H1 (cell line): ENCODE data around the gene CCDC116. TPM values are rescaled to one million over a fixed set of nuclear protein-coding genes. Genes with fewer than 3 reads are reported as not detected.

Experiments used
- CTCF ChIA-PET: fragments of 300-600 bp; sonication (Branson Sonifier 250); formaldehyde crosslinking; loops from one replicate; lab custom pipeline; 2021; ENCODE audit not compliant: partially characterized antibody; lab: Charles Lee
- POLR2A ChIA-PET: fragments of 300-600 bp; sonication (Branson Sonifier 250); formaldehyde crosslinking; loops from one replicate; lab custom pipeline; 2021; ENCODE audit warnings: inconsistent platforms; ENCODE audit not compliant: partially characterized antibody; lab: Charles Lee
- DNase-seq, 2 experiments: peaks; one replicate each; pipeline versions ENCODE4 v3.0.0 to v3.0.0-alpha.2; 2010 to 2022; ENCODE audit warnings: low spot score in 2 of 2, low read depth in 1 of 2, mixed read lengths in 1 of 2
- FAIRE-seq: peaks from 2 replicates; lab custom pipeline; 2011; peaks lifted over from hg19 to GRCh38; lab: Jason Lieb, UNC
- H2AFZ ChIP-seq: 2 replicates; pipeline ENCODE4 v1.8.1; 2012; ENCODE audit warnings: low read length, inconsistent platforms
- H2AK5ac ChIP-seq: 2 replicates; pipeline ENCODE4 v1.6.1; 2013; ENCODE audit warnings: low read depth, low read length
- H2BK120ac ChIP-seq: replicated peaks from 2 replicates; pipeline ENCODE3; 2013; ENCODE audit warnings: low read depth, low read length, inconsistent platforms
- H2BK12ac ChIP-seq: 2 replicates; pipeline ENCODE4 v1.6.1; 2013; ENCODE audit warnings: low read depth, low read length
- H2BK15ac ChIP-seq: 2 replicates; pipeline ENCODE4 v1.6.1; 2013; ENCODE audit warnings: low read length
- H2BK20ac ChIP-seq: 2 replicates; pipeline ENCODE4 v1.6.1; 2013; ENCODE audit warnings: low read length
- H2BK5ac ChIP-seq: 2 replicates; pipeline ENCODE4 v1.6.1; 2013; ENCODE audit warnings: low read depth, low read length
- H3K14ac ChIP-seq: 2 replicates; pipeline ENCODE4 v1.6.1; 2013; ENCODE audit warnings: inconsistent platforms; ENCODE audit not compliant: insufficient read length
- H3K18ac ChIP-seq: 2 replicates; pipeline ENCODE4 v1.6.1; 2013; ENCODE audit warnings: low read length; ENCODE audit errors: extremely low read depth
- H3K23ac ChIP-seq: 2 replicates; pipeline ENCODE4 v1.6.1; 2013; ENCODE audit warnings: inconsistent platforms; ENCODE audit not compliant: insufficient read length
- H3K23me2 ChIP-seq: 2 replicates; pipeline ENCODE4 v1.6.1; 2013; ENCODE audit warnings: low read depth, low read length
- H3K27ac ChIP-seq: 2 replicates; pipeline ENCODE4 v1.6.1; 2011; ENCODE audit warnings: low read depth, low read length, inconsistent platforms
- H3K27me3 ChIP-seq, 4 experiments: replicated peaks in 1 of 4; 1 replicate in 1 of 4; 2 replicates in 3 of 4; pipeline versions ENCODE4 v1.6.1 to v1.8.1; 2011 to 2013; ENCODE audit warnings: low read length in 3 of 4, mild to moderate bottlenecking in 3 of 4, inconsistent platforms in 2 of 4, mixed read lengths in 2 of 4, moderate library complexity in 1 of 4; ENCODE audit not compliant: control insufficient read depth in 3 of 4, insufficient read depth in 3 of 4; ENCODE audit errors: extremely low read depth in 1 of 4
- H3K36me3 ChIP-seq, 4 experiments: 2 replicates each; pipeline versions ENCODE4 v1.6.1 to v1.8.1; 2011 to 2013; ENCODE audit warnings: mild to moderate bottlenecking in 4 of 4, low read length in 3 of 4, moderate library complexity in 2 of 4, control low read depth in 1 of 4, inconsistent platforms in 1 of 4; ENCODE audit not compliant: insufficient read depth in 4 of 4, control insufficient read depth in 2 of 4
- H3K4ac ChIP-seq: replicated peaks from 2 replicates; pipeline ENCODE3; 2013; ENCODE audit warnings: low read length, low read depth, mixed read lengths, inconsistent platforms; ENCODE audit not compliant: insufficient read length
- H3K4me1 ChIP-seq, 4 experiments: replicated peaks in 1 of 4; 1 replicate in 1 of 4; 2 replicates in 3 of 4; pipeline versions ENCODE4 v1.6.1 to v1.8.1; 2011 to 2013; ENCODE audit warnings: low read length in 3 of 4, inconsistent platforms in 2 of 4, mixed read lengths in 1 of 4; ENCODE audit not compliant: insufficient read depth in 4 of 4, control insufficient read depth in 3 of 4
- H3K4me2 ChIP-seq, 2 experiments: 2 replicates each; pipeline versions ENCODE4 v1.6.1 to v1.8.1; 2011 to 2013; ENCODE audit warnings: low read depth in 2 of 2, low read length in 2 of 2, control low read depth in 1 of 2, inconsistent platforms in 1 of 2, mild to moderate bottlenecking in 1 of 2; ENCODE audit not compliant: insufficient read depth in 1 of 2
- H3K4me3 ChIP-seq, 4 experiments: fragments of 200-600, 300-600 bp in 1 of 4; sonication (generic), shearing (Covaris generic), sonication (Bioruptor Twin) in 1 of 4; 2 replicates each; pipeline versions ENCODE4 v1.5.1 to v1.8.1; 2011 to 2016; ENCODE audit warnings: low read length in 4 of 4, low read depth in 3 of 4, control low read depth in 2 of 4, inconsistent platforms in 2 of 4, mild to moderate bottlenecking in 2 of 4, mixed read lengths in 1 of 4, moderate library complexity in 1 of 4; ENCODE audit not compliant: insufficient read depth in 2 of 4; ENCODE audit errors: extremely low read depth in 1 of 4
- H3K56ac ChIP-seq: replicated peaks from 2 replicates; pipeline ENCODE3; 2013; ENCODE audit warnings: low read depth, mild to moderate bottlenecking, mixed read lengths, low read length, inconsistent platforms; ENCODE audit not compliant: insufficient read length
- H3K79me1 ChIP-seq: 2 replicates; pipeline ENCODE4 v1.6.1; 2013; ENCODE audit warnings: low read depth, low read length, control low read depth
- H3K79me2 ChIP-seq, 2 experiments: 2 replicates each; pipeline versions ENCODE4 v1.6.1 to v1.8.1; 2012 to 2013; ENCODE audit warnings: low read length in 2 of 2, mild to moderate bottlenecking in 2 of 2, inconsistent platforms in 1 of 2; ENCODE audit not compliant: insufficient read depth in 2 of 2, control insufficient read depth in 1 of 2
- H3K9ac ChIP-seq, 4 experiments: replicated peaks in 1 of 4; 1 replicate in 1 of 4; 2 replicates in 3 of 4; pipeline versions ENCODE4 v1.6.1 to v1.8.1; 2011 to 2013; ENCODE audit warnings: low read depth in 3 of 4, low read length in 3 of 4, control low read depth in 2 of 4, mild to moderate bottlenecking in 2 of 4, moderate library complexity in 2 of 4, inconsistent platforms in 1 of 4; ENCODE audit errors: extremely low read depth in 1 of 4
- H3K9me3 ChIP-seq, 2 experiments: 2 replicates each; pipeline versions ENCODE4 v1.6.1 to v1.8.1; 2012 to 2013; ENCODE audit warnings: mild to moderate bottlenecking in 2 of 2, moderate library complexity in 2 of 2, control low read depth in 1 of 2, inconsistent platforms in 1 of 2, low read depth in 1 of 2, low read length in 1 of 2, mixed read lengths in 1 of 2; ENCODE audit not compliant: insufficient read depth in 2 of 2
- H4K20me1 ChIP-seq, 2 experiments: replicated peaks in 1 of 2; 2 replicates each; pipeline versions ENCODE3 to v1.8.1; 2011 to 2013; ENCODE audit warnings: inconsistent platforms in 2 of 2, low read length in 2 of 2, mild to moderate bottlenecking in 1 of 2; ENCODE audit not compliant: insufficient read depth in 2 of 2, control insufficient read depth in 1 of 2
- H4K5ac ChIP-seq: 2 replicates; pipeline ENCODE4 v1.6.1; 2013; ENCODE audit warnings: low read length, low read depth, mixed read lengths, inconsistent platforms; ENCODE audit not compliant: insufficient read length
- H4K8ac ChIP-seq: 2 replicates; pipeline ENCODE4 v1.8.0; 2013; ENCODE audit warnings: mild to moderate bottlenecking, moderate library complexity, low read length, inconsistent platforms; ENCODE audit not compliant: insufficient read depth; ENCODE audit errors: extremely low read depth
- H4K91ac ChIP-seq: replicated peaks from 2 replicates; pipeline ENCODE3; 2013; ENCODE audit warnings: low read length, mixed read lengths, inconsistent platforms; ENCODE audit not compliant: insufficient read length
- ASH2L ChIP-seq: fragments of 200-600, 300-600 bp; sonication (generic); IDR thresholded peaks from one replicate; pipeline ENCODE4 v1.7.1; 2017; ENCODE audit warnings: low read length
- BCL11A ChIP-seq, 2 experiments: IDR thresholded peaks; one replicate each; pipeline ENCODE4 v1.6.1; 2011; ENCODE audit warnings: low read depth in 2 of 2, low read length in 2 of 2, mild to moderate bottlenecking in 2 of 2
- CEBPB ChIP-seq: IDR thresholded peaks from 2 replicates; pipeline ENCODE4 v1.6.1; 2012; ENCODE audit warnings: low read depth, low read length
- NANOG ChIP-seq: IDR thresholded peaks from 2 replicates; pipeline ENCODE4 v1.6.1; 2011; ENCODE audit warnings: low read length, low read depth, mild to moderate bottlenecking, inconsistent platforms; ENCODE audit not compliant: insufficient read depth, poor library complexity, severe bottlenecking
- RAD21 ChIP-seq, 2 experiments: IDR thresholded peaks in 1 of 2; conservative IDR thresholded peaks in 1 of 2; 2 replicates each; pipeline ENCODE4 v1.6.1; 2011; ENCODE audit warnings: low read depth in 2 of 2, low read length in 2 of 2, improper control_type of control experiment in 1 of 2, inconsistent platforms in 1 of 2, mild to moderate bottlenecking in 1 of 2, moderate library complexity in 1 of 2
- WGBS, 2 experiments: shearing (Covaris generic) in 1 of 2; methylation state at CpG; one replicate each; pipeline versions ENCODE4 v1.1.6 to v1.1.7; 2013 to 2015; ENCODE audit warnings: low lambda C conversion rate in 2 of 2, mixed read lengths in 2 of 2, inconsistent platforms in 1 of 2, low coverage in 1 of 2, missing lambda C conversion rate in 1 of 2; ENCODE audit not compliant: insufficient replicate concordance in 2 of 2, insufficient coverage in 1 of 2, insufficient read length in 1 of 2; ENCODE audit errors: extremely low coverage in 1 of 2, missing lambda C conversion rate in 1 of 2; 5-methylcytosine and 5-hydroxymethylcytosine counted together
- polyA plus RNA-seq, 7 experiments: library from polyadenylated mRNA; depleted of rRNA in 3 of 7; stranded (reverse) in 5 of 7; unstranded in 2 of 7; fragments of >200 nt in 5 of 7; fragments of 200-250 nt in 2 of 7; gene quantifications; 1 replicate in 5 of 7; 2 replicates in 1 of 7; 4 replicates in 1 of 7; pipeline versions ENCODE4 v1.2.1 to v1.2.3, GENCODE V29; 2011 to 2013; ENCODE audit warnings: missing spikeins in 2 of 7, mixed read lengths in 2 of 7
- total RNA-seq: library from RNA; stranded (reverse); fragmentation: NEBNext Ultra II Directional; extraction: Animal tissue kit (Norgen Biotek cat#: 25700); gene quantifications from 2 replicates; pipeline ENCODE4 v1.2.1, GENCODE V29; 2021
- TF ChIP-seq, protein P1 (sequence below), 3 experiments: IDR thresholded peaks; 1 replicate in 2 of 3; 2 replicates in 1 of 3; pipeline versions ENCODE4 v1.5.1 to v1.6.1; 2011; ENCODE audit warnings: low read length in 3 of 3, mild to moderate bottlenecking in 3 of 3, inconsistent platforms in 2 of 3, low read depth in 1 of 3, moderate library complexity in 1 of 3; ENCODE audit not compliant: insufficient read depth in 1 of 3; ENCODE audit errors: control extremely low read depth in 1 of 3
- TF ChIP-seq, protein P2 (sequence below): IDR thresholded peaks from 2 replicates; pipeline ENCODE4 v1.6.1; 2012; ENCODE audit warnings: inconsistent platforms

CCDC116 gene
- total and polyA plus RNA-seq, 2 of the 8 experiments (the other 6 are each of a cell fraction or from before 2014, with no cell fraction given): 0.08 TPM; not detected in 1

DNA sequence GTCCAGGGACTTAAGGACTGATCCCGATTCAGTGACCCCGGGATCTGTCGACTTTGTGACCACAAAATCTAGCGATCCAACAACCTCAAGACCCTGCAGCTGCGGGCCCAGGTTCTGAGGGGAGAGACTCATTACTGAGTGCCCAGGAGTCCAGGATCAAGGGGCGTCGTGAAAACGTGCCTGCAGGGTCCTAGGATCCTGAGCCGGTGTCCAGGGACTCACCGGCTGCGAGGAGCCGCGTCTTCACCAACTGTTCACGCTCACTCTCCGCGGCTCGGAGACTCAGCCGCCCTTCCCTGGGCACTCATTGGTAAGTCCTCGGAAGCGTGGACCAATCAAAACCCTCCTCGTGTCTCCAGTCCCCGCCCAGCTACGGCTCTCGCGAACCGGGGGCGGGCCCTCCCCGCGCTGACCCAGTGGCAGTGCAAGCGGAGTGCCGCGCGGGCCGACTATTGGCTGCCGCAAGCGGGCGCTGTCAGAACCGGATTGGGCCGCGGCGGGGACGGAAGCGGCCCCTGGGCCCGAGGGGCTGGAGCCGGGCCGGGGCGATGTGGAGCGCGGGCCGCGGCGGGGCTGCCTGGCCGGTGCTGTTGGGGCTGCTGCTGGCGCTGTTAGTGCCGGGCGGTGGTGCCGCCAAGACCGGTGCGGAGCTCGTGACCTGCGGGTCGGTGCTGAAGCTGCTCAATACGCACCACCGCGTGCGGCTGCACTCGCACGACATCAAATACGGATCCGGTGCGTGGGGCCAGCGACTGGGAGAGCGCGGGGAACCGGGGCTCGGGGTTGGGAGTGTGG is 9.4 kb downstream of the CCDC116 start, which contains the start of gene SDF2L1:
TSS of gene SDF2L1 (plus strand) at position 514 of the 795 bp plus-strand sequence. CDS start at position 549, 35 bp downstream.
- peak within 1 kb of the TSS; percentile 92; the same call in 1 of the 2 replicates for H2BK15ac ChIP-seq
- H3K9me3 ChIP-seq: no peaks in the 10 kb centered on the region
- H3K9ac ChIP-seq: peak within 1 kb of the TSS; percentile 65 to 86 (median 75)
- peaks cover 0 to 5% (median 2%) of the 10 kb centered on the region in 4 experiments; a peak in 4 of 7 replicates for H3K4me1 ChIP-seq
- no peaks in the 10 kb centered on the region for H3K79me2 ChIP-seq
- no peak within 1 kb of the TSS for H3K14ac ChIP-seq
- H2AK5ac ChIP-seq: no peak within 1 kb of the TSS
- no peak within 1 kb of the TSS for H2BK20ac ChIP-seq
- H2BK5ac ChIP-seq: no peak within 1 kb of the TSS
- peak within 1 kb of the TSS; percentile 40 for H4K91ac ChIP-seq
- no peak within 1 kb of the TSS for H4K5ac ChIP-seq
- no peak within 1 kb of the TSS for H2BK120ac ChIP-seq
- peaks cover 0 to 11% of the 10 kb centered on the region in 2 experiments for H4K20me1 ChIP-seq
- no peak within 1 kb of the TSS for H3K27ac ChIP-seq
- H3K4me2 ChIP-seq: peak within 1 kb of the TSS; percentile 17 to 91
- FAIRE-seq: no peak
- peak within 1 kb of the TSS; percentile 65 to 77 (median 72) for H3K4me3 ChIP-seq
- 3% methylated on average over 64 of the region's 76 CpGs; no CpG with 5 or more reads in 1 of the 2 experiments for WGBS, 2 experiments
- H4K8ac ChIP-seq: peak within 1 kb of the TSS; percentile 87
- no peaks in the 10 kb centered on the region for H3K36me3 ChIP-seq
- DNase-seq: peak; percentile 92 to 96
- H3K23me2 ChIP-seq: peaks cover 5% of the 10 kb centered on the region; the same call in 1 of the 2 replicates
- no peak within 1 kb of the TSS for H3K23ac ChIP-seq
- H3K27me3 ChIP-seq: peaks cover 0 to 7% (median 1%) of the 10 kb centered on the region in 4 experiments; a peak in 3 of 7 replicates
- H3K4ac ChIP-seq: no peak within 1 kb of the TSS
- peak within 1 kb of the TSS; percentile 36 for H3K18ac ChIP-seq
- H2BK12ac ChIP-seq: peak within 1 kb of the TSS; percentile 84; the same call in 1 of the 2 replicates
- CTCF ChIA-PET: interaction anchor here (0.5 to 22.2 kb wide), 18 partner anchors 10 to 190 kb away, joined by 3 to 499 read pairs (median 6); partner anchors contain the start of genes CCDC116, PPIL2 and YDJC
- peak within 1 kb of the TSS; percentile 58 for H2AFZ ChIP-seq
- H3K56ac ChIP-seq: peak within 1 kb of the TSS; percentile 24
- no peaks in the 10 kb centered on the region for H3K79me1 ChIP-seq
- POLR2A ChIA-PET: interaction anchor here (1.0 to 5.7 kb wide), 8 partner anchors 11 to 86 kb away, joined by 3 to 74 read pairs (median 4); partner anchors contain the start of genes CCDC116 and YDJC
- TF ChIP-seq ASH2L: peak; percentile 87
- TF ChIP-seq, protein P1, sequence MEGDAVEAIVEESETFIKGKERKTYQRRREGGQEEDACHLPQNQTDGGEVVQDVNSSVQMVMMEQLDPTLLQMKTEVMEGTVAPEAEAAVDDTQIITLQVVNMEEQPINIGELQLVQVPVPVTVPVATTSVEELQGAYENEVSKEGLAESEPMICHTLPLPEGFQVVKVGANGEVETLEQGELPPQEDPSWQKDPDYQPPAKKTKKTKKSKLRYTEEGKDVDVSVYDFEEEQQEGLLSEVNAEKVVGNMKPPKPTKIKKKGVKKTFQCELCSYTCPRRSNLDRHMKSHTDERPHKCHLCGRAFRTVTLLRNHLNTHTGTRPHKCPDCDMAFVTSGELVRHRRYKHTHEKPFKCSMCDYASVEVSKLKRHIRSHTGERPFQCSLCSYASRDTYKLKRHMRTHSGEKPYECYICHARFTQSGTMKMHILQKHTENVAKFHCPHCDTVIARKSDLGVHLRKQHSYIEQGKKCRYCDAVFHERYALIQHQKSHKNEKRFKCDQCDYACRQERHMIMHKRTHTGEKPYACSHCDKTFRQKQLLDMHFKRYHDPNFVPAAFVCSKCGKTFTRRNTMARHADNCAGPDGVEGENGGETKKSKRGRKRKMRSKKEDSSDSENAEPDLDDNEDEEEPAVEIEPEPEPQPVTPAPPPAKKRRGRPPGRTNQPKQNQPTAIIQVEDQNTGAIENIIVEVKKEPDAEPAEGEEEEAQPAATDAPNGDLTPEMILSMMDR (IDR thresholded peaks at IDR 0.05; ENCODE audit: control extremely low read depth in 1 of 3, insufficient read depth in 1 of 3, low read depth in 1 of 3, low read length in 3 of 3): 0 out of 4 replicates have a peak, but pooled peaks of 1 of the 3 experiments have one; percentile 2
- TF ChIP-seq, protein P2, sequence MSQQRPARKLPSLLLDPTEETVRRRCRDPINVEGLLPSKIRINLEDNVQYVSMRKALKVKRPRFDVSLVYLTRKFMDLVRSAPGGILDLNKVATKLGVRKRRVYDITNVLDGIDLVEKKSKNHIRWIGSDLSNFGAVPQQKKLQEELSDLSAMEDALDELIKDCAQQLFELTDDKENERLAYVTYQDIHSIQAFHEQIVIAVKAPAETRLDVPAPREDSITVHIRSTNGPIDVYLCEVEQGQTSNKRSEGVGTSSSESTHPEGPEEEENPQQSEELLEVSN: peak; percentile 82
- TF ChIP-seq RAD21 (IDR thresholded peaks at IDR 0.05 in 1 of 2, conservative IDR thresholded peaks at IDR 0.05 in 1 of 2; ENCODE audit: low read depth in 2 of 2, low read length in 2 of 2): no peak
- TF ChIP-seq BCL11A (IDR thresholded peaks at IDR 0.05; ENCODE audit: low read depth in 2 of 2, low read length in 2 of 2): no peak
- no peak for TF ChIP-seq NANOG
- no peak for TF ChIP-seq CEBPB
